HEK293 (cell line): ENCODE data around the gene NPTXR.
A peak's percentile ranks its signal among the peaks of the same experiment; 100 is the strongest.

Experiments used
- CTCF ChIA-PET: fragments of 350-600 bp; formaldehyde crosslinking; extraction: SDS; loops from one replicate; lab custom pipeline; 2021; ENCODE audit warnings: antibody characterized with exemption; lab: Yijun Ruan, JAX
- POLR2A ChIA-PET: fragments of 300-600 bp; formaldehyde crosslinking; extraction: SDS; loops from one replicate; lab custom pipeline; 2020; ENCODE audit warnings: antibody characterized with exemption, inconsistent platforms; lab: Yijun Ruan, JAX
- H3K27ac ChIP-seq: fragments of 200-500 bp; sonication (Bioruptor generic); 2 replicates; pipeline ENCODE4 v1.5.1; 2014; ENCODE audit warnings: low read depth, low read length, control low read depth, inconsistent platforms; ENCODE audit errors: extremely low read depth
- H3K36me3 ChIP-seq, 2 experiments: fragments of 200-500 bp in 1 of 2; sonication (Bioruptor generic) in 1 of 2; 1 replicate in 1 of 2; 2 replicates in 1 of 2; pipeline ENCODE4 v1.5.1; 2014 to 2017; ENCODE audit warnings: inconsistent platforms in 2 of 2, low read length in 2 of 2; ENCODE audit not compliant: control insufficient read depth in 2 of 2, insufficient read depth in 1 of 2
- H3K4me1 ChIP-seq: fragments of 200-500 bp; sonication (Bioruptor generic); 2 replicates; pipeline ENCODE4 v1.5.1; 2014; ENCODE audit warnings: mild to moderate bottlenecking, low read length, inconsistent platforms; ENCODE audit not compliant: control insufficient read depth, insufficient read depth
- H3K4me3 ChIP-seq: 2 replicates; pipeline ENCODE4 v1.5.1; 2011; ENCODE audit warnings: low read depth, mild to moderate bottlenecking, control low read depth, low read length, moderate library complexity
- H3K9me3 ChIP-seq: fragments of 200-500 bp; sonication (Bioruptor generic); 2 replicates; pipeline ENCODE4 v1.5.1; 2014; ENCODE audit warnings: low read depth, low read length, inconsistent platforms; ENCODE audit not compliant: control insufficient read depth, insufficient read depth
- SP2 ChIP-seq: fragments of 450-650 bp; formaldehyde crosslinking; IDR thresholded peaks from 2 replicates; pipeline ENCODE4 v1.5.1; 2016; ENCODE audit warnings: missing biosample characterization, missing genetic modification characterization
- SP3 ChIP-seq: fragments of 450-650 bp; formaldehyde crosslinking; IDR thresholded peaks from 2 replicates; pipeline ENCODE4 v1.5.1; 2016; ENCODE audit warnings: missing biosample characterization, missing genetic modification characterization
- ZBTB17 ChIP-seq: fragments of 450-650 bp; formaldehyde crosslinking; IDR thresholded peaks from 2 replicates; pipeline ENCODE4 v1.5.1; 2016; ENCODE audit warnings: missing biosample characterization, missing genetic modification characterization
- ZFP3 ChIP-seq: fragments of 450-650 bp; formaldehyde crosslinking; IDR thresholded peaks from 2 replicates; pipeline ENCODE4 v1.5.1; 2016; ENCODE audit warnings: low read depth, missing biosample characterization, missing genetic modification characterization
- ZIC2 ChIP-seq: fragments of 450-650 bp; formaldehyde crosslinking; IDR thresholded peaks from 2 replicates; pipeline ENCODE4 v1.5.1; 2016; ENCODE audit warnings: missing biosample characterization, missing genetic modification characterization
- ZNF114 ChIP-seq: fragments of 450-650 bp; formaldehyde crosslinking; IDR thresholded peaks from 2 replicates; pipeline ENCODE4 v1.5.0; 2017; ENCODE audit warnings: missing biosample characterization, missing genetic modification characterization
- ZNF121 ChIP-seq: fragments of 450-650 bp; formaldehyde crosslinking; IDR thresholded peaks from 2 replicates; pipeline ENCODE4 v1.5.1; 2016; ENCODE audit warnings: missing biosample characterization, missing genetic modification characterization
- ZNF169 ChIP-seq: fragments of 450-650 bp; formaldehyde crosslinking; IDR thresholded peaks from 2 replicates; pipeline ENCODE4 v1.5.1; 2016; ENCODE audit warnings: missing biosample characterization, missing genetic modification characterization
- ZNF184 ChIP-seq: fragments of 450-650 bp; IDR thresholded peaks from 2 replicates; pipeline ENCODE4 v1.5.1; 2018; ENCODE audit warnings: missing biosample characterization, mild to moderate bottlenecking, missing genetic modification characterization
- ZNF2 ChIP-seq: fragments of 450-650 bp; formaldehyde crosslinking; IDR thresholded peaks from 2 replicates; pipeline ENCODE4 v1.5.1; 2016; ENCODE audit warnings: missing biosample characterization, missing genetic modification characterization
- ZNF202 ChIP-seq: fragments of 450-650 bp; formaldehyde crosslinking; IDR thresholded peaks from 2 replicates; pipeline ENCODE4 v1.5.1; 2016; ENCODE audit warnings: missing biosample characterization, missing genetic modification characterization, borderline replicate concordance
- ZNF423 ChIP-seq: fragments of 450-650 bp; formaldehyde crosslinking; IDR thresholded peaks from 2 replicates; pipeline ENCODE4 v1.5.1; 2016; ENCODE audit warnings: missing biosample characterization, missing genetic modification characterization
- ZNF473 ChIP-seq: fragments of 450-650 bp; formaldehyde crosslinking; IDR thresholded peaks from 2 replicates; pipeline ENCODE4 v1.5.1; 2017; ENCODE audit warnings: missing biosample characterization, missing genetic modification characterization
- ZNF623 ChIP-seq: fragments of 450-650 bp; formaldehyde crosslinking; IDR thresholded peaks from 2 replicates; pipeline ENCODE4 v1.5.1; 2016; ENCODE audit warnings: missing biosample characterization, missing genetic modification characterization
- ZNF701 ChIP-seq: fragments of 450-650 bp; formaldehyde crosslinking; IDR thresholded peaks from 2 replicates; pipeline ENCODE4 v1.5.1; 2016; ENCODE audit warnings: missing biosample characterization, missing genetic modification characterization
- ZXDB ChIP-seq: fragments of 450-650 bp; formaldehyde crosslinking; IDR thresholded peaks from 2 replicates; pipeline ENCODE4 v1.5.1; 2016; ENCODE audit warnings: missing biosample characterization, missing genetic modification characterization
- TF ChIP-seq, protein P1 (sequence below): fragments of 450-650 bp; formaldehyde crosslinking; IDR thresholded peaks from 2 replicates; pipeline ENCODE4 v1.5.1; 2016; ENCODE audit warnings: missing biosample characterization, missing genetic modification characterization
- TF ChIP-seq, protein P2 (sequence below): fragments of 450-650 bp; IDR thresholded peaks from 2 replicates; pipeline ENCODE4 v1.5.1; 2018; ENCODE audit warnings: missing biosample characterization, missing genetic modification characterization
- TF ChIP-seq, protein P3 (sequence below): fragments of 450-650 bp; formaldehyde crosslinking; IDR thresholded peaks from 2 replicates; pipeline ENCODE4 v1.5.1; 2016; ENCODE audit warnings: missing biosample characterization, missing genetic modification characterization

The NPTXR gene

DNA sequence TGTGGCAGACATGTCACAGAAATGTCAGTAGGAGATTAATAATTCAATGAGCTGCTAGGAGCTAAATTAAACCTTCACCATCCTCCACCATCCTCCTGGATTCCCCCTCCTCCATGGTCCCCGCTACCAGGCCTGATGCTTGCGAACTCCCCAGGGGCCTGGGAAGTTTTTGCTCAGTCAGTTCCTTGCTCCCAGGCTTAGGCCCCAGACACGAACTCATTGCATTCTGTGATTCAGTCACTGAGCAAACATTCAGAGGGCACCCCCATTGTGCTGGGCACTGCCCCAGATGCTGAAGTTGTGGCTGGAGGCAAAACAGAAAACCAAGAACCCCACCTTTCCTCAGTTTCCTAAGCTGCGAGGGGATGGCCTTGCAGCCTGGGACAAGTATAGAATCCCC, 14.3 kb downstream of the NPTXR start:
- Histone ChIP-seq H3K27ac (no peak overlapping the region), H3K4me1 (no peaks in the 10 kb centered on the region), H3K36me3 (no peaks in the 10 kb centered on the region), H3K4me3 (no peak overlapping the region), H3K9me3 (no peaks in the 10 kb centered on the region)
- 0 out of 2 replicates have a peak, but pooled peaks have one; percentile 15 for TF ChIP-seq ZIC2
- TF ChIP-seq ZXDB (tag by site-specific recombination): no peak
- TF ChIP-seq, protein P1, sequence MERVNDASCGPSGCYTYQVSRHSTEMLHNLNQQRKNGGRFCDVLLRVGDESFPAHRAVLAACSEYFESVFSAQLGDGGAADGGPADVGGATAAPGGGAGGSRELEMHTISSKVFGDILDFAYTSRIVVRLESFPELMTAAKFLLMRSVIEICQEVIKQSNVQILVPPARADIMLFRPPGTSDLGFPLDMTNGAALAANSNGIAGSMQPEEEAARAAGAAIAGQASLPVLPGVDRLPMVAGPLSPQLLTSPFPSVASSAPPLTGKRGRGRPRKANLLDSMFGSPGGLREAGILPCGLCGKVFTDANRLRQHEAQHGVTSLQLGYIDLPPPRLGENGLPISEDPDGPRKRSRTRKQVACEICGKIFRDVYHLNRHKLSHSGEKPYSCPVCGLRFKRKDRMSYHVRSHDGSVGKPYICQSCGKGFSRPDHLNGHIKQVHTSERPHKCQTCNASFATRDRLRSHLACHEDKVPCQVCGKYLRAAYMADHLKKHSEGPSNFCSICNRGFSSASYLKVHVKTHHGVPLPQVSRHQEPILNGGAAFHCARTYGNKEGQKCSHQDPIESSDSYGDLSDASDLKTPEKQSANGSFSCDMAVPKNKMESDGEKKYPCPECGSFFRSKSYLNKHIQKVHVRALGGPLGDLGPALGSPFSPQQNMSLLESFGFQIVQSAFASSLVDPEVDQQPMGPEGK (tag by site-specific recombination): no peak
- no peak for TF ChIP-seq SP3 (tag by site-specific recombination)
- CTCF ChIA-PET: interaction anchor here (1.0 kb wide), 3 partner anchors 9 to 61 kb away, joined by 4 read pairs; no protein-coding TSS in a partner anchor
- POLR2A ChIA-PET: no interaction called here

DNA sequence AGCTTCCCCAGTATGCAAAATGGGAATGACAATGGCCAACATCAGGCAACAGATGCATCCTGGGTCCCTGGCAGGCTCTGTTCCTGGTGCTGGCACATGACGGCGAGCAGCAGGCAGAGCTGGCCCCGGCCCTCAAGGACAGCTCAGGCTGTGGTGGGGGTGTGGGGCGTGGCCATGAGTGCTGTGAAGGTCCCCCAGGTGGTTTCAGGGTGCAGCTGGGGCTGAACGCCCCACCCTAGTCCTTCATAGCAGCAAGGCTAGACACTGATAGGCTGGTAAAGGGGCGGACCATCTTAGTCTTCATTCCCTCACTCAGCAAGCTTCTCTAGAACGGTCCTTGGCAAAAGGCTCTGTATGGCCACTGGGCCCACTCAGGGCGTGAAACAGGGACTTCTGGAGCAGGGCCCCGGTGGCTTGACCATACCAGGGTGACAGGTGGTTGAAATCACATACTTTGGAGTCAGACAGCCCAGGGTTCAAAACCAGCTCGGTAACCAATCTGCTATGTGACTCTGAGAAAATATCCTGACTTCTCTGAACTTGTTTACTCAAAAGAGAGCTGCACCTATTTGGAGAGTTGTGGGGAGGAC, 15.1 kb downstream of the NPTXR start:
- Histone ChIP-seq H3K4me1 (no peaks in the 10 kb centered on the region), H3K27ac (no peak overlapping the region), H3K4me3 (no peak overlapping the region), H3K9me3 (no peaks in the 10 kb centered on the region), H3K36me3 (no peaks in the 10 kb centered on the region)
- TF ChIP-seq ZFP3: no peak
- TF ChIP-seq ZNF184 (tag by site-specific recombination): no peak
- TF ChIP-seq ZNF114 (tag by site-specific recombination): no peak
- TF ChIP-seq ZNF623 (tag by site-specific recombination): no peak
- no peak for TF ChIP-seq ZNF701 (tag by site-specific recombination)
- TF ChIP-seq ZNF423 (tag by site-specific recombination): no peak
- TF ChIP-seq ZNF169 (tag by site-specific recombination): no peak
- no peak for TF ChIP-seq ZNF473 (tag by site-specific recombination)
- TF ChIP-seq ZNF202 (tag by site-specific recombination): no peak
- no peak for TF ChIP-seq ZNF121 (tag by site-specific recombination)
- TF ChIP-seq, protein P2, sequence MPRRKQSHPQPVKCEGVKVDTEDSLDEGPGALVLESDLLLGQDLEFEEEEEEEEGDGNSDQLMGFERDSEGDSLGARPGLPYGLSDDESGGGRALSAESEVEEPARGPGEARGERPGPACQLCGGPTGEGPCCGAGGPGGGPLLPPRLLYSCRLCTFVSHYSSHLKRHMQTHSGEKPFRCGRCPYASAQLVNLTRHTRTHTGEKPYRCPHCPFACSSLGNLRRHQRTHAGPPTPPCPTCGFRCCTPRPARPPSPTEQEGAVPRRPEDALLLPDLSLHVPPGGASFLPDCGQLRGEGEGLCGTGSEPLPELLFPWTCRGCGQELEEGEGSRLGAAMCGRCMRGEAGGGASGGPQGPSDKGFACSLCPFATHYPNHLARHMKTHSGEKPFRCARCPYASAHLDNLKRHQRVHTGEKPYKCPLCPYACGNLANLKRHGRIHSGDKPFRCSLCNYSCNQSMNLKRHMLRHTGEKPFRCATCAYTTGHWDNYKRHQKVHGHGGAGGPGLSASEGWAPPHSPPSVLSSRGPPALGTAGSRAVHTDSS: no peak
- no peak for TF ChIP-seq SP2 (tag by site-specific recombination)
- no peak for TF ChIP-seq ZNF2 (tag by site-specific recombination)
- TF ChIP-seq, protein P3, sequence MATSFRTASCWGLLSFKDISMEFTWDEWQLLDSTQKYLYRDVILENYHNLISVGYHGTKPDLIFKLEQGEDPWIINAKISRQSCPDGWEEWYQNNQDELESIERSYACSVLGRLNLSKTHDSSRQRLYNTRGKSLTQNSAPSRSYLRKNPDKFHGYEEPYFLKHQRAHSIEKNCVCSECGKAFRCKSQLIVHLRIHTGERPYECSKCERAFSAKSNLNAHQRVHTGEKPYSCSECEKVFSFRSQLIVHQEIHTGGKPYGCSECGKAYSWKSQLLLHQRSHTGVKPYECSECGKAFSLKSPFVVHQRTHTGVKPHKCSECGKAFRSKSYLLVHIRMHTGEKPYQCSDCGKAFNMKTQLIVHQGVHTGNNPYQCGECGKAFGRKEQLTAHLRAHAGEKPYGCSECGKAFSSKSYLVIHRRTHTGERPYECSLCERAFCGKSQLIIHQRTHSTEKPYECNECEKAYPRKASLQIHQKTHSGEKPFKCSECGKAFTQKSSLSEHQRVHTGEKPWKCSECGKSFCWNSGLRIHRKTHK (tag by site-specific recombination): no peak
- TF ChIP-seq ZBTB17: no peak
- CTCF ChIA-PET: interaction anchor here (0.7 to 1.0 kb wide), 4 partner anchors 8 to 60 kb away, joined by 4 to 5 read pairs (median 4); no protein-coding TSS in a partner anchor
- POLR2A ChIA-PET: interaction anchor here (0.6 kb wide), 1 partner anchor 424 kb away, joined by 3 read pairs; no protein-coding TSS in a partner anchor
